ENCODE data around the gene NOTCH4.
"Not testable (repeated sequence)": the region's sequence is repeated elsewhere in the genome, so short reads cannot be mapped to it uniquely, and the experiment has no call there.

The NOTCH4 gene

DNA sequence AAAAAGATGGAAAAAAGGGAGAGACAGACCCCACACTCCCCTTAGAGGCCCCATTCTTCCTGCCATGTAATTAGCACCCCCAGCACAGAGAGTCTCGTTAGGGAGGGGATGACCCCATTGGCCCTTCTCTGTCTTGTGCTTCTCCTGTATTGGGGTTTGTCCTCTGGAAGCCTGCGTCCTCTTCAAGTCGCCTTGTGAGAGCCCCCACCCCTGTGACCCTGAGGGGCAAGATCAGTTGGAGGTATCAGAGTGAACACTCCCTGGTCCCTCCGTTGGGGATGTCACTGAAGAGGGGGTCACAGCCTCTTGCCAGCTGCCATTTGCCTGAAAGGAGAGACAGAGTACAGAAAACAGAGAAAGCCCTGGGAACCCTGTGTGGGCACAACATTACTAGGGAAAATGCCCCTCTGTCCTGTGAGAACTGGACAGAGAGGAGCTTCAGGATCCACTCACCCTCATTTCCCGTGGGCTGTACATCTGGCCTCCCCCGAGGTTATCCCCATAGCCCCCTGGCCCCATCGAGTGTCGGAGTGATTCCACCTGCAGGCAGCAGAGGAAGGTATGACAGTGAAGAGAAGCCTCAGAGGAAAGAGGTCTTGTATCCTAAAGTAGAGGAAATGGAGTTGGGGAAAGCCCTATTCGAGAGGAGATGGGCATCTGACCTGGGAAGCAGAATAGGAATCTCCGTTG, 37.6 kb downstream of the NOTCH4 start:
- in situ Hi-C loops (cut with MboI; ENCODE audit: low pct_unique_long_range_greater_than_20kb, low sequenced_read_pairs); DNase-seq: not testable (repeated sequence)

DNA sequence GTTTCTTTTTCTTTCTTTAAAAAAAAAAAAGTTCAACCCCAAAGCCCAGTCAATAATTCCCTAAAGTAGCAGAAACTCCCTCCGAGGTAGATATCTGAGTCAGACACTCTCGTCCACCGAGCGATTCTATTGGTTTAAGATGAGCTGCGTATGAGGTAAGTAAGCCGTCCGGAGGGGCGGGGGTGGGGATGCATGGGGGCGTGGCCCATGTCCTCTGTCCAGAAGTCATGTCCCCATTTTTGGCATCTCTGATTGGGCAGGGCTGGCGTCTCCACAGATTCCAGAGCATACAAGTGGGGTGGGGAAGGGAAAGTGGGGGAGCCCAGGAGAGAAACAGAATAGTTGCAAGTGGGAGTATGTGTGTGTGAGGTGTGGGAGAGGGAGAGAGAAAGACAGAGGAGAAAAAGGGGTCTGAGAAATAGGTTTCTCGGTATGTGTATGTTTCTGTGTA, 38.2 kb downstream of the NOTCH4 start:
- in situ Hi-C loops (cut with MboI; ENCODE audit: low pct_unique_long_range_greater_than_20kb, low sequenced_read_pairs): not testable (repeated sequence)

DNA sequence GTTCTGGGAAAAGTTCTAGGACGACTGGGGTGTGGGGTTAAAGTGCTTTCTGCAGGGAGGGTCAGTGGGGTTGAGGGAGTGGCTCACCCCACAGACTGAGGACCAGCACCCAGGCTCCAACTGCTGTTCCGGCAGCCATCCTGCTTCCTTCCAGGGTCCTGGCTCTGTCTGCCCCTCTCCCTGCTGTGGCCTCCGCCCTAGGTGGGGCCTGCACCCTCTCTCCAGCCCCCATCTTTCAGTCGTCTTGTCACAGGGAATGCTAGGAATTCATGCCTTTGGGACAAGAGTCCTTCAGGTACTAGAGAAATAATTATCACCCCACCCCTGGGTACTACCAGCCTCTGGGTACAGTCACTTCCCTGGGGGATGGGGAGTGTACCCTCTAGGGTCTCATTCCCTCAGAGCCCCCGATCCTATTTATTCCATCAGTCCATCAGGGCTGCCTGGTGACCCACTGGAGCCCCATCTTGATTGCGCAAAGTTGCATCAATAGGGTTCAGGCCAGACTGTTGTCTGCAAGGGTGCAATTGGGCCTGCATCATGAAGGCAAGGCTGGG, 39.7 kb downstream of the NOTCH4 start, which contains the start of gene AGER:
AGER (minus strand) TSS at position 170 of the 557 bp plus-strand sequence; CDS start at position 139, 31 bp downstream.
- in situ Hi-C loops (cut with MboI; ENCODE audit: low pct_unique_long_range_greater_than_20kb, low sequenced_read_pairs): no loop called here
- no peak for DNase-seq

More for the DNA sequence above, 38.2 kb downstream of the NOTCH4 start:
- DNase-seq: not testable (repeated sequence)

DNA sequence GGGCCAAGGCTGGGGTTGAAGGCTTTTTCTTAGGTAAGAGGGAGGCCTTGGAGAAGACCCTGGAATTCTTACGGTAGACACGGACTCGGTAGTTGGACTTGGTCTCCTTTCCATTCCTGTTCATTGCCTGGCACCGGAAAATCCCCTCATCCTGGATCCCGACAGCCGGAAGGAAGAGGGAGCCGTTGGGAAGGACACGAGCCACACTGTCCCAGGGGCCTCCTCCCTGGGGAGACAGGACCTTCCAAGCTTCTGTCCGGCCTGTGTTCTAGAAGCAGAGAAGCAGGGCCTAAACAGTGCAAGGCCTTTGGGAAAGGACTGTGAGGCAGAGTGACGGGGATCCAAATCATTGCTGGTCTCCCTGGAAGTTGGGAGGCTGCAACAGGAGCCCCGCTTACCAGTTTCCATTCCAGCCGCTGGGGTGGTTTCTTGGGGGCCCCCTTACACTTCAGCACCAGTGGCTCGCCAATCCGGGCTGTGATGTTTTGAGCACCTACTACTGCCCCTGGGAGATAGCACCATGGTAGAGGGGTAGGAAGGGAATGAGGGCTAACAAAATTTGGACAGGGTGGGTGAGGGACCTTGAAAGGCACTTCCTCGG, 40.3 kb downstream of the NOTCH4 start:
- DNase-seq: no peak
- in situ Hi-C loops (cut with MboI; ENCODE audit: low pct_unique_long_range_greater_than_20kb, low sequenced_read_pairs): no loop called here

DNA sequence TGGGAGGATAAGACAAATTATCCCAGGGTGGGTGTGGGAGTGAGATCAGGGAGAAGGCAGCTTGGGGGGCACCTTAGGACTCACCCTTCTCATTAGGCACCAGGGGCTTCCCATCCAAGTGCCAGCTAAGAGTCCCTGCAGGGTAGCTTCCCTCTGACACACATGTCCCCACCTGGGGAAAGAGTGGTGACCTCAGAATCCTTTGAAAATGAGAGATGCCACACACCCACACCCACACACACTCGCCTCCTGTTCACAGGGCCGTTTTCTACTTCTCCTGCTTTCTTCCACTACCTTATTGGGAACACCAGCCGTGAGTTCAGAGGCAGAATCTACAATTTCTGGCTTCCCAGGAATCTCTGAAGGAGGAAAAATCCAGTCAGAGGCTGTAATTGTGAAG, 40.8 kb downstream of the NOTCH4 start:
- in situ Hi-C loops (cut with MboI; ENCODE audit: low pct_unique_long_range_greater_than_20kb, low sequenced_read_pairs): no loop called here
- no peak for DNase-seq

DNA sequence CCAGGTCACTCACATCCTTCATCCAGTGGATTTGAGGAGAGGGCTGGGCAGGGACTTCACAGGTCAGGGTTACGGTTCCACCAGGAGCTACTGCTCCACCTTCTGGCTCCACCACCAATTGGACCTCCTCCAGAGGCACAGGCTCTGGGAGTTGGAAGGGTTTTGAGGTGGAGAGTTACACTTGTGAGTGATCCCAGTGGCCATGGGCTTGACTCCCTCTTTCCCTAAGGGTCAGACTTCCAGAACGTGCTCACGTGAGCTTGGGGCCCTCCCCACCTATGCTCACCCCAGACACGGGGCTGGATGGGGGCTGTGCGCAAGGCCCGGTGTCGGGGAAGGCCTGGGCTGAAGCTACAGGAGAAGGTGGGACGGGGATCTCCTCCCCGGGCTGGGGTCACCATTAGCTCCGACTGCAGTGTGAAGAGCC, 41.3 kb downstream of the NOTCH4 start:
- in situ Hi-C loops (cut with MboI; ENCODE audit: low pct_unique_long_range_greater_than_20kb, low sequenced_read_pairs): no loop called here
- DNase-seq: no peak

DNA sequence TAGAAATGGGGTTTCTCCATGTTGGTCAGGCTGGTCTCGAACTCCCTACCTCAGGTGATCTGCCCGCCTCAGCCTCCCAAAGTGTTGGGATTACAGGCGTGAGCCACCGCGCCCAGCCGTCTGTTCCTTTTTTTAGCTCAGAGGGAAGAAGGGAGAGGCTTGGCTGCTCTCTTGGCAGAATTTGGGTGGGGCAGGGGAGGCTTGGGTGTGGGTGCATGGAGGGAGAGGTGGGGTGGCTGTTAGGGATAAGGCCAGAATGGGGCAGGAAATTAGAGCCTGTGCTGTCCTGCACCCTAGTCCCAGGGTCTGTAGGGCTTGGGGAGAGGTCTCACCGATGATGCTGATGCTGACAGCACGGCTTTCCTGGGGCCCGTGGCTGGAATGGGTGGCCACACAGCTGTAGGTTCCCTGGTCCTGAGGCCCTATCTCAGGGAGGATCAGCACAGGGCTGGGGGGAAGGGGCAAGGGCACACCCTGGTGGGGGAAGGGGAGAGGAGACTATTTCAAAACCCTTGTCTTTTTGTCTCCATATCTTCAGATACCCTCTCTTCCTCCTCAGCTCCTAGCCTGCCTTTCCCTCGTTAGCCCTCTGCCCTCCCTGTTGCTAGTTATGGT, 41.8 kb downstream of the NOTCH4 start:
- DNase-seq: no peak

DNA sequence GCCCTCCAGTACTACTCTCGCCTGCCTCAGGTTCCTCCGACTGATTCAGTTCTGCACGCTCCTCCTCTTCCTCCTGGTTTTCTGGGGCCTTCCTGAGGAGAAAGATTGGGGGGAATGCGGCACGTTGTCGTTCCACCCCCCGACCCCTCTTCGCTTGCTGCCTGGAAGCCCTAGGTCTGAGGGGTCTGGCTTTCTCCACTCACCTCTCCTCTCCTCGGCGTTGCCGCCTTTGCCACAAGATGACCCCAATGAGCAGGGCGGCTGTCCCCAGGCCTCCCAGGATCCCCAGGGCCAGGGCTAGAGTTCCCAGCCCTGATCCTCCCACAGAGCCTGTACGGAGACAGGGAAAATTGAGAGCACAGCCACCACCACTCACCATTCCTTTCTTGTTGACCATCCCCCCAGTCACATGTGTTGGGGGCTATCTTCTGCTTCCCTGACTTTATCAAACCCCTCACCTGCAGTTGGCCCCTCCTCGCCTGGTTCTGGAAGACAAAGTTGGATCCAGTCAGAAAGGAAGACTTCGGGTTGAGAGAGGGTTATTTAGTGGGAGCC, 42.6 kb downstream of the NOTCH4 start:
- no peak for DNase-seq
- in situ Hi-C loops (cut with MboI; ENCODE audit: low pct_unique_long_range_greater_than_20kb, low sequenced_read_pairs): no loop called here

More for the DNA sequence above, 41.8 kb downstream of the NOTCH4 start:
- in situ Hi-C loops (cut with MboI; ENCODE audit: low pct_unique_long_range_greater_than_20kb, low sequenced_read_pairs): no loop called here

DNA sequence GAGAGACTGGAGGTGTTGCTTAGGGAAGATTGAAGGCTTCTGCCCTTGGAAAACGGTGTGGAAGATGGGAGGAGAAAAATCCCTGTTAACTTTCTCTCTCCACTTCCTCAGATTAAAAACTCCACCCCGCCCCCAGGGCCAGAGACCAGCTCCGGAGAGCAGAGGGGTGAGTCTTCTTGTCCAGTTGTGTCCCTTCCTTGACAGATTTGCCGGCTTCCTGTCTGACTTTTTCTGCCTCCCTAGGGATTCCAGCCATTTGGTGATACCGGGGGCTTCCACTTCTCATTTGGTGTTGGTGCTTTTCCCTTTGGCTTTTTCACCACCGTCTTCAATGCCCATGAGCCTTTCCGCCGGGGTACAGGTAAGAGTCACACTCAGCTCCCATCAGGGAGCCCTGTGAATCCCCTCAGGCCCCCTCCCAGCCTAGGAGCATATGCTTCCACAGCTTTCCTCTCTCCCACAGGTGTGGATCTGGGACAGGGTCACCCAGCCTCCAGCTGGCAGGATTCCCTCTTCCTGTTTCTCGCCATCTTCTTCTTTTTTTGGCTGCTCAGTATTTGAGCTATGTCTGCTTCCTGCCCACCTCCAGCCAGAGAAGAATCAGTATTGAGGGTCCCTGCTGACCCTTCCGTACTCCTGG, 44.0 kb downstream of the NOTCH4 start:
- in situ Hi-C loops (cut with MboI; ENCODE audit: low pct_unique_long_range_greater_than_20kb, low sequenced_read_pairs): no loop called here
- no peak for DNase-seq

DNA sequence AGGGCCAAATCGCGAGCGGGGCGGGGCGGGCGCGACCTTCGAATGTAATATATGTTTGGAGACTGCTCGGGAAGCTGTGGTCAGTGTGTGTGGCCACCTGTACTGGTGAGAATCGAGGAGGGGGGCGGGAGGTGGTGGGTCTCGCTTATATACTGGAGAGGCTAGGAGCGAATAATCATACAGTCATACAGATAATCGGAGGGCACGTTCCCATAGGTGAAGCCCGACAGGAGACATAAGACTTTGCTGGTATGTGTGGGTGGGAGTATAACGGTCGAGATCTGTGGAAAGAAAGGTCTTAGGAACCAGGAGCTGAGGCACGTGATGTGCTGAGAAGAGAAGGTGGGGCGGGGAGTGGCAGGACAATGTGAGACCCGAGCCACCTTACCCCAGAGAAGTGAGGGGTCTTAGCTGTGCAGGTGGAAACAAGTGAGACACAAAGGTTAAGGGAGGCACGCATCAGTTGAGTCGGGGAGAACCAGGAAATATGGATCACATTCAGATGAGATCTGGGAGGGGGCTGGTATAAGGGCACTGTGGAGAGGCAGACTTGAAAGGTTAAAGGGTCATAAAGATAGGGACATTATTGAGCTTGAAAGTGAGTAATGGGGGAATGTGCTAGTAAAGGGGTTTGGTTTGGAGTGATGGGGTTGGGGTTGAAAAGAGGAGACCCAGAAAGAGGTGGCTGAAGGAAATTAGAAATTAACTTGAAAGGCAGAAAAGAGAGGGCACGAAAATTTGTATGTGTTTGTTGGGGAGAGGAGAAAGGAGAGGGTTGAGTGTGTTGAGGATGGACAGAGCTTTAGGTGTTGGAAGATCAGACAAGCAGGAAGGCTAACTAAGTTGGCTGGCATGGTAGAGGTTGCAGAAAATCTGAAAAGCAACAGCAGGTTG, 45.1 kb downstream of the NOTCH4 start:
- DNase-seq: peak; percentile 40
- in situ Hi-C loops (cut with MboI; ENCODE audit: low pct_unique_long_range_greater_than_20kb, low sequenced_read_pairs): no loop called here

DNA sequence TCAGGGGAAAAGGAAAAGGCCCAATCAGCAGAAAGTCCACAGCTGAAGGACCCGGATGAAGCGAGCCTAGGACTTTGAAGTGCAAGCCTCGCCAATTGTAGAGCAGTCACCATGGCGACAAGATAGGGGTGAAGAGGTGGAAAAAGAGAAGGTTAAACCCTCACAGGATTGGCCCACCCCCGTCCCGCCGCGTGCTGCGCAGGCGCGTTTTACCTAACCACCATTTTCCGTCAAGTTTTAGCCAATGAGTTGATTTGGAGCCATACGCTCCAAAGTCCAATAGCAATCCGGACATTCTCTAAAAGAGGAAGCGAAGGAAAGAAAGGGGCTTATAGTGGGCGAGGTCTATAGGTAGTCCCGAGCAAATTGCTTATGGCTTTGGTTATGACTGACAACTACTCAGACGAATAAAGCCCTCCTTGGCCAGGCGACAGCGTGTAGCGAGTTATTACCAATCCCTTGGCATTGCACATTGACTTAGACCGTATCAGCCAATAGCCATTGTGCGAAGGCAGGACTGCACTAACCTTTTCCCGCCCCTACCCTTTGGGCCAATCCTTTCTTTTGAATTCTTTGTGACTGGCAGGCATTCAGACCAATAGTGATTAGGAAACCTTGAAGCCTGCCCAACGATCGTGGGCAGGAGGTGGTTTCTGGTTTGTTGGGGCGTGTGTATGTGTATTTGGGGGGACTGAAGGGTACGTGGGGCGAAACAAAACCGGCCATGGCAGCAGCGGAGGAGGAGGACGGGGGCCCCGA, 45.9 kb downstream of the NOTCH4 start, which contains the start of gene RNF5:
RNF5 (plus strand) TSS at position 618 of the 759 bp plus-strand sequence; CDS start at position 725, 107 bp downstream.
- DNase-seq: peak; percentile 99
- in situ Hi-C loops (cut with MboI; ENCODE audit: low pct_unique_long_range_greater_than_20kb, low sequenced_read_pairs): no loop called here

DNA sequence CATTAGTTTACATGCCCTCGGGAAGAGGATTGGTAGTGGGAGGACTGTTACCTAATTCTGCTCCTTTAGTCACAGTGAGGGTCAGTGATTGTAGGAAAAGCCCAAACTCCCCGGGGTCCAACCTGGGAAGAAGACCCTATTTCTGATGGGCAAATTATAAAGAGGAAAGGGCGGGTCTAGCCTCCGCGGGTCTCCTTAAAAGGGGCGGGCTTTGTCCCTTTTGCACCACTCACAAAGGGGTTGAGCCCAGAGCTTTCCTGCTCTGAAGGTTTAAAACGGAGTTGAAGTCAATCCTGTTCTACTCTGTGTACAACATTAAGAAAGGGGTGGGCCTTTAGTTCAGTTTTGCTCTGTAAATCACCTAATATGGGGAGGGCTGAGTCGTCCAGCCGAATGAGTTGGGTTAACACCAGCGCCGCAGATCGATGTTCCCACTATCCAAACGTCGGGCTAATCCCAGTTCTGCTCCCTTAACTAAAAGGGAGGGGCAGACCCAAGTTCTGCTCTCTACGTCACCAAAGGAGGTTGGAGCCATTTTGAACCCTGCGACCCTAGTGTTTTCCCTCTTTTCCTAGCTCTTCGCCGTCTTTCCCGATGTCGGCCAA, 46.6 kb downstream of the NOTCH4 start:
- no peak for DNase-seq
- in situ Hi-C loops (cut with MboI; ENCODE audit: low pct_unique_long_range_greater_than_20kb, low sequenced_read_pairs): no loop called here

DNA sequence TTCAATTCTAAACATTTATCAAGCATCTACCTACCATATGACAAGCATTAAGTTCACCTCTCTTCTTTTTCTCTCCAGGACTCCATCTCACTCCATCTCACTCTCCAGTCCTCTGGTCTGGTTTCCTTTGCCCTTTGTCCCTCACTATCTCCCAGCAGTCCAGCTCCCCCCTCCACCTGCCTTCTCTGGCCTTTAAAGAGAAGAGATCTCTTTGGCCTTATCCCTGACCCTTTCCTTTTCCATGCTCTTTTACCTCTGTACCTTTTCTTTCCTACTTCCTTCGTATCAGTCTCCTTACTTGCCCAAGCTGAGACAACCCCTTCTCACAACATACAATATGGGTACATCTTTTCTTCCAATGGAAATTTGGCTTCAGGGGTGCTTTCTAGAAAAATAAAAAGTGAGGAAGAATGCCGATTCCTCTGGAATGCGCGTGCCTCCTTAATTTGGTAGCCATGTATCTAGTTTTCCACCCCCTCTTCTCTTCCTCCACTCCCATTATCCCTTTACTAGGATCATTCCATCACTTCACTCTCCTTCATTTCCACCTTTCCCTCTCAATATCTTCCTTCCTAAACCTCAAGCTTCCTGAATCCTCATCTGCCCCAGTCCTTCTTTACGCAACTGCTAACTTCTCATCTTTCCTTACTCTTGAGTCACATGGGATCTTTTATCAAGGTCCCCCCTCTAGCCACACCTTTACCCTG, 47.2 kb downstream of the NOTCH4 start:
- in situ Hi-C loops (cut with MboI; ENCODE audit: low pct_unique_long_range_greater_than_20kb, low sequenced_read_pairs): no loop called here
- DNase-seq: no peak

DNA sequence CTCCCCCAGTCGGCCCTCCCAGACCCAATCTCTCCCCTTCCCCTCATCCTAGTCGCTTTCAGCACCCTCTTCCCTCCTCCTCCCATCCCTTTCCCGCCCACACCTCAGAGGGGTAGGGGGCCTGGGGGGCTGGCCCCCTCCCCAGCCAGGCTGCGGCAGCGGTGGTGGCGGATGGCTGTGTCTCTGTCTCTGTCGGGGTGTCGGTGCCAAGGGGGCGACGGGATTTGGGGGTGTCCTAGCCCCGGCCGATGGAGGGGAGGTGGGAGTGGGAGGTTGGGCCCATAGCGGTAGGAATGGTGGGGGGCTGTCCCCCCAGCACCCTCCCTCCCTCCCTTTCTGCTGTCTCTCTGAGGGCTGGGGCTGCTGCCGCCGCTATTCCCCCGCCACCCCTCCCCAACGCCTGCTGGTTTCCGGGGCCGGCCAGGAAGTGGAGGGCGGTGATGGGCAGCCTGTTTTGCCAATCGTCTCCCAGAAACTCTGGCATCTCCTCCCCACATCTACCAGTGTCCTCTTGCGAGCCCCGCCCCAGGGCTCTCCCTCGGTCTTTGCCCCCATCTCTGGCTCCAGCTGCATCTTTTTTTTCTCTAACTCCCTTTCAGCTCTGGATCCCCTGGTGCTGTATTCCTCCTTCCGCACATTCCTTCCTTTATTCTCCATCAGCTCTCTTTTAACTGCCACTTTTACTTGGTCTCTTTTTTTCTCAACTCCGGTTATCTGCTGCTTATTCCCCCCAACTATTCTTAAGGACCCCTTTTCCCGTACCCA, 48.0 kb downstream of the NOTCH4 start, which contains the start of gene AGPAT1:
AGPAT1 (minus strand) TSS at position 374 of the 765 bp plus-strand sequence. CDS start 4,588 bp downstream, outside the sequence.
- DNase-seq: peak; percentile 98
- in situ Hi-C loops (cut with MboI; ENCODE audit: low pct_unique_long_range_greater_than_20kb, low sequenced_read_pairs): no loop called here

DNA sequence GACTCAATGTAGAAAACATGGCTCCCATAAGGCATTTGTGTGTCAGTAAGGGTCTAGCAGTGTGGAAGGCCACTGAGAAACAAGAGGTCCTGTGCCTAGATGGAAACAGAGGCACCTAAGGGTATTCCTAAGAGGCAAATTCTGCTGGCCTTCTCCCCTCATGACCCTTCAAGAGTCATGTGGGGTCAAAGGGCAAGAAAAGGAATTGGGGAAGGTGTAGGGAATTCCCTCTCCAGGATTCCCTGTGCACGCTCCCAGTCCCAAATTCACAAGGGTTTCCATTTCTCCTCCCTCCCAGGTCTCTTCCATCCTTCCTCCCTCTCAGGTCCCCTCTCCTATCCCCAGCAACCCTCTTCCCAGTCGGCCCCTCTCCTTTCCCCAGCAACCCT, 48.6 kb downstream of the NOTCH4 start:
- in situ Hi-C loops (cut with MboI; ENCODE audit: low pct_unique_long_range_greater_than_20kb, low sequenced_read_pairs): no loop called here
- no peak for DNase-seq

DNA sequence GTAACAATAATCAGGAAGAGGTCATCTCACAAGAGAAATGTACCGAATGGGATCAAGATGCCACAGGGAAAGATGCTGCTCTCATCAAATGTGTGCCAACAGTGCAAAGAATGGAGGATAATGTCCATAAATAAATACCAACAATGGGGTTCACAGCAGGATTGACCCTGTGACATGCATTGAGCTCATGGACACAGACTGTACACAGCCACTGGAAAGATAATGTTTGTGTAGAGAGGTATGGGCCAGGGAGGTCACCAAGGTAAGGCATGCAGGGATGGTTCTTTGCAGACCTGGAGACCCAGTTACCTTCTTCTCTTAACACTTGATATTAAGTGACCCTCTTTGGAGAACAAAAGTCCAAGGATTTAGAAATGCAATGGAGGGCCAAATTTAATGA, 49.5 kb downstream of the NOTCH4 start:
- no peak for DNase-seq
- in situ Hi-C loops (cut with MboI; ENCODE audit: low pct_unique_long_range_greater_than_20kb, low sequenced_read_pairs): no loop called here
